SK-N-SH treated with all-trans-retinoic acid at 6 μM for 48 hours (cell line): ENCODE results near the gene RABGAP1L.
"Not testable (repeated sequence)": the region's sequence is repeated elsewhere in the genome, so short reads cannot be mapped to it uniquely, and the experiment has no call there.

ENCODE experiments used
- ATAC-seq: fragments of 200-7000 bp; cut with Tn5 transposase; 3 replicates; pipeline ENCODE4 v1.9.1; 2020; ENCODE audit warnings: mild to moderate bottlenecking, moderate library complexity
- BACH2 ChIP-seq: fragments of 250-450 bp; sonication (Bioruptor Pico); IDR thresholded peaks from 2 replicates; pipeline ENCODE4 v1.9.0; 2021; ENCODE audit warnings: mild to moderate bottlenecking, borderline replicate concordance
- CSDC2 ChIP-seq: fragments of 250-450 bp; sonication (Bioruptor Pico); IDR thresholded peaks from 2 replicates; pipeline ENCODE4 v1.5.0; 2020; ENCODE audit warnings: mild to moderate bottlenecking, moderate library complexity
- ESRRG ChIP-seq: fragments of 250-450 bp; sonication (Bioruptor Pico); IDR thresholded peaks from 2 replicates; pipeline ENCODE4 v1.6.1; 2021; ENCODE audit warnings: mild to moderate bottlenecking
- GLIS3 ChIP-seq: fragments of 250-450 bp; sonication (Bioruptor Pico); IDR thresholded peaks from 2 replicates; pipeline ENCODE4 v1.5.0; 2020; ENCODE audit warnings: mild to moderate bottlenecking, moderate library complexity
- ISL1 ChIP-seq: fragments of 250-450 bp; sonication (Bioruptor Pico); IDR thresholded peaks from 2 replicates; pipeline ENCODE4 v2.1.2; 2022; ENCODE audit warnings: mild to moderate bottlenecking, moderate library complexity
- OSR1 ChIP-seq: fragments of 250-450 bp; sonication (Bioruptor Pico); IDR thresholded peaks from 2 replicates; pipeline ENCODE4 v1.8.0; 2022; ENCODE audit warnings: moderate library complexity, mild to moderate bottlenecking, inconsistent platforms
- PPARA ChIP-seq: fragments of 250-450 bp; sonication (Bioruptor Pico); IDR thresholded peaks from 2 replicates; pipeline ENCODE4 v1.5.0; 2020; ENCODE audit warnings: mild to moderate bottlenecking, borderline replicate concordance
- RARB ChIP-seq: fragments of 250-450 bp; sonication (Bioruptor Pico); IDR thresholded peaks from 2 replicates; pipeline ENCODE4 v1.8.0; 2021; ENCODE audit warnings: mild to moderate bottlenecking, moderate library complexity
- SNAI2 ChIP-seq: fragments of 250-450 bp; sonication (Bioruptor Pico); IDR thresholded peaks from 2 replicates; pipeline ENCODE4 v1.5.0; 2020; ENCODE audit warnings: mild to moderate bottlenecking, moderate library complexity
- TCF4 ChIP-seq: fragments of 250-450 bp; sonication (Bioruptor Pico); IDR thresholded peaks from 2 replicates; pipeline ENCODE4 v1.8.0; 2021; ENCODE audit warnings: mild to moderate bottlenecking, moderate library complexity, borderline replicate concordance
- TOX ChIP-seq: fragments of 250-450 bp; sonication (Bioruptor Pico); IDR thresholded peaks from 2 replicates; pipeline ENCODE4 v1.8.0; 2021; ENCODE audit warnings: mild to moderate bottlenecking, moderate library complexity, borderline replicate concordance
- ZC3H10 ChIP-seq: fragments of 250-450 bp; sonication (Bioruptor Pico); IDR thresholded peaks from 2 replicates; pipeline ENCODE4 v1.5.1; 2021; ENCODE audit warnings: mild to moderate bottlenecking, moderate library complexity
- ZFP3 ChIP-seq: fragments of 250-450 bp; sonication (Bioruptor Pico); IDR thresholded peaks from 2 replicates; pipeline ENCODE4 v1.5.0; 2020; ENCODE audit warnings: mild to moderate bottlenecking, moderate library complexity
- ZFP30 ChIP-seq: fragments of 450-650 bp; formaldehyde crosslinking; IDR thresholded peaks from 2 replicates; pipeline ENCODE4 v1.5.0; 2022; ENCODE audit warnings: mild to moderate bottlenecking, moderate library complexity
- ZNF565 ChIP-seq: fragments of 450-650 bp; formaldehyde crosslinking; conservative IDR thresholded peaks from 2 replicates; pipeline ENCODE4 v1.5.0; 2020; ENCODE audit warnings: low read depth, mild to moderate bottlenecking, moderate library complexity
- ZNF70 ChIP-seq: fragments of 450-650 bp; formaldehyde crosslinking; IDR thresholded peaks from 2 replicates; pipeline ENCODE4 v1.5.0; 2020; ENCODE audit warnings: mild to moderate bottlenecking, moderate library complexity
- ZNF8 ChIP-seq: fragments of 450-650 bp; formaldehyde crosslinking; IDR thresholded peaks from 2 replicates; pipeline ENCODE4 v1.5.0; 2020; ENCODE audit warnings: mild to moderate bottlenecking, moderate library complexity
- TF ChIP-seq, protein P1 (sequence below): fragments of 250-450 bp; sonication (Bioruptor Pico); IDR thresholded peaks from 2 replicates; pipeline ENCODE4 v1.5.1; 2021; ENCODE audit warnings: mild to moderate bottlenecking, moderate library complexity
- TF ChIP-seq, protein P2 (sequence below): fragments of 250-450 bp; sonication (Bioruptor Pico); IDR thresholded peaks from 2 replicates; pipeline ENCODE4 v1.8.0; 2020; ENCODE audit warnings: mild to moderate bottlenecking, moderate library complexity, borderline replicate concordance
- TF ChIP-seq, protein P3 (sequence below): fragments of 250-450 bp; sonication (Bioruptor Pico); IDR thresholded peaks from 2 replicates; pipeline ENCODE4 v1.5.1; 2020; ENCODE audit warnings: low read depth, mild to moderate bottlenecking, moderate library complexity
- TF ChIP-seq, protein P4 (sequence below): fragments of 250-450 bp; sonication (Bioruptor Pico); IDR thresholded peaks from 2 replicates; pipeline ENCODE4 v1.8.0; 2021; ENCODE audit warnings: low read depth, mild to moderate bottlenecking, moderate library complexity, borderline replicate concordance

RABGAP1L gene

DNA sequence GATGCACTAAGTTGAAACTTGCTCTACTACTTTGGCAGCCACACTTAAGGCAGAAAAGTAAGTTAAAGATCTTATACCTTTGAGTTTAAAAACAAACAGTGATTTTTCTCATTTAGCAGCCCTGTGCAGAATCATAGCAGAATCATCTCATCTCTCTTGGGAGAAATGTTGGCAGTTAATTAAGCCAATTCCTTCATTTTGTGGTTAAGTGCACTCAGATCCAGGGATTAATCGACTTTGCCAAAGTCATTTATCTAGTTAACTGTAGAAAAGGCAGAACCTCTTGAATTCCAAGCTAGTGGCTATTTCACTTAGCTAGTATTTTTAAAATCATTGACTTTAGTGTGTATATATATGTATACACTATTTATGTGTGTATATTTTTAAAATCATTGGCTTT is 413.5 kb downstream of the RABGAP1L start:
- no peak for ATAC-seq
- TF ChIP-seq GLIS3 (no peak), RARB (CRISPR knock-in tag) (no peak), ZNF70 (no peak), SNAI2 (CRISPR knock-in tag) (no peak), CSDC2 (CRISPR knock-in tag) (no peak), ISL1 (CRISPR knock-in tag) (no peak), PPARA (CRISPR knock-in tag) (no peak), ZNF8 (CRISPR knock-in tag) (no peak), TOX (CRISPR knock-in tag) (no peak), ZFP30 (CRISPR knock-in tag) (no peak)
- TF ChIP-seq, protein P1, sequence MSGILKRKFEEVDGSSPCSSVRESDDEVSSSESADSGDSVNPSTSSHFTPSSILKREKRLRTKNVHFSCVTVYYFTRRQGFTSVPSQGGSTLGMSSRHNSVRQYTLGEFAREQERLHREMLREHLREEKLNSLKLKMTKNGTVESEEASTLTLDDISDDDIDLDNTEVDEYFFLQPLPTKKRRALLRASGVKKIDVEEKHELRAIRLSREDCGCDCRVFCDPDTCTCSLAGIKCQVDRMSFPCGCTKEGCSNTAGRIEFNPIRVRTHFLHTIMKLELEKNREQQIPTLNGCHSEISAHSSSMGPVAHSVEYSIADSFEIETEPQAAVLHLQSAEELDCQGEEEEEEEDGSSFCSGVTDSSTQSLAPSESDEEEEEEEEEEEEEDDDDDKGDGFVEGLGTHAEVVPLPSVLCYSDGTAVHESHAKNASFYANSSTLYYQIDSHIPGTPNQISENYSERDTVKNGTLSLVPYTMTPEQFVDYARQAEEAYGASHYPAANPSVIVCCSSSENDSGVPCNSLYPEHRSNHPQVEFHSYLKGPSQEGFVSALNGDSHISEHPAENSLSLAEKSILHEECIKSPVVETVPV (CRISPR knock-in tag), result no peak
- TF ChIP-seq, protein P2, sequence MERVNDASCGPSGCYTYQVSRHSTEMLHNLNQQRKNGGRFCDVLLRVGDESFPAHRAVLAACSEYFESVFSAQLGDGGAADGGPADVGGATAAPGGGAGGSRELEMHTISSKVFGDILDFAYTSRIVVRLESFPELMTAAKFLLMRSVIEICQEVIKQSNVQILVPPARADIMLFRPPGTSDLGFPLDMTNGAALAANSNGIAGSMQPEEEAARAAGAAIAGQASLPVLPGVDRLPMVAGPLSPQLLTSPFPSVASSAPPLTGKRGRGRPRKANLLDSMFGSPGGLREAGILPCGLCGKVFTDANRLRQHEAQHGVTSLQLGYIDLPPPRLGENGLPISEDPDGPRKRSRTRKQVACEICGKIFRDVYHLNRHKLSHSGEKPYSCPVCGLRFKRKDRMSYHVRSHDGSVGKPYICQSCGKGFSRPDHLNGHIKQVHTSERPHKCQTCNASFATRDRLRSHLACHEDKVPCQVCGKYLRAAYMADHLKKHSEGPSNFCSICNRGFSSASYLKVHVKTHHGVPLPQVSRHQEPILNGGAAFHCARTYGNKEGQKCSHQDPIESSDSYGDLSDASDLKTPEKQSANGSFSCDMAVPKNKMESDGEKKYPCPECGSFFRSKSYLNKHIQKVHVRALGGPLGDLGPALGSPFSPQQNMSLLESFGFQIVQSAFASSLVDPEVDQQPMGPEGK (CRISPR knock-in tag), result no peak
- TF ChIP-seq, protein P3, sequence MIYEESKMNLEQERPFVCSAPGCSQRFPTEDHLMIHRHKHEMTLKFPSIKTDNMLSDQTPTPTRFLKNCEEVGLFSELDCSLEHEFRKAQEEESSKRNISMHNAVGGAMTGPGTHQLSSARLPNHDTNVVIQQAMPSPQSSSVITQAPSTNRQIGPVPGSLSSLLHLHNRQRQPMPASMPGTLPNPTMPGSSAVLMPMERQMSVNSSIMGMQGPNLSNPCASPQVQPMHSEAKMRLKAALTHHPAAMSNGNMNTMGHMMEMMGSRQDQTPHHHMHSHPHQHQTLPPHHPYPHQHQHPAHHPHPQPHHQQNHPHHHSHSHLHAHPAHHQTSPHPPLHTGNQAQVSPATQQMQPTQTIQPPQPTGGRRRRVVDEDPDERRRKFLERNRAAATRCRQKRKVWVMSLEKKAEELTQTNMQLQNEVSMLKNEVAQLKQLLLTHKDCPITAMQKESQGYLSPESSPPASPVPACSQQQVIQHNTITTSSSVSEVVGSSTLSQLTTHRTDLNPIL (CRISPR knock-in tag), result no peak
- TF ChIP-seq, protein P4, sequence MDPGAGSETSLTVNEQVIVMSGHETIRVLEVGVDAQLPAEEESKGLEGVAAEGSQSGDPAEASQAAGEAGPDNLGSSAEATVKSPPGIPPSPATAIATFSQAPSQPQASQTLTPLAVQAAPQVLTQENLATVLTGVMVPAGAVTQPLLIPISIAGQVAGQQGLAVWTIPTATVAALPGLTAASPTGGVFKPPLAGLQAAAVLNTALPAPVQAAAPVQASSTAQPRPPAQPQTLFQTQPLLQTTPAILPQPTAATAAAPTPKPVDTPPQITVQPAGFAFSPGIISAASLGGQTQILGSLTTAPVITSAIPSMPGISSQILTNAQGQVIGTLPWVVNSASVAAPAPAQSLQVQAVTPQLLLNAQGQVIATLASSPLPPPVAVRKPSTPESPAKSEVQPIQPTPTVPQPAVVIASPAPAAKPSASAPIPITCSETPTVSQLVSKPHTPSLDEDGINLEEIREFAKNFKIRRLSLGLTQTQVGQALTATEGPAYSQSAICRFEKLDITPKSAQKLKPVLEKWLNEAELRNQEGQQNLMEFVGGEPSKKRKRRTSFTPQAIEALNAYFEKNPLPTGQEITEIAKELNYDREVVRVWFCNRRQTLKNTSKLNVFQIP (CRISPR knock-in tag), result no peak

DNA sequence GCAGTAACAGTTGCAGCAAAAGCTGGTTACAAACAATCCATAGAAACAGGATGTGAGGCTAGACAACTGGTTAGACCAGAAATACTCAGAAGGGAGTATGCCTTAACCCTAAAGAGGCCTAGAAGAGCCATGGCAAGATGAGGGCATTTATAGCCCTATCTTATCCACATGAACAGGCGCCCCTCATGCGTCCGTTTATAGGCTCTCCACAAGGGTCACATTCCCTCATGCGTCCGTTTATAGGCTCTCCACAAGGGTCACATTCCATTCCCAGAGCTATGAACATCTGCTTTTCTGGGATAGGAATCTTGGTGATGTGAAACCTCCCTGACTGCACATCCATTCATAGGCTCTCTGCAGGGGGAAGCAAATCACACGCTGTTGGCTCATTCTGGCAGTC is 416.8 kb downstream of the RABGAP1L start:
- not testable (repeated sequence) for ATAC-seq

DNA sequence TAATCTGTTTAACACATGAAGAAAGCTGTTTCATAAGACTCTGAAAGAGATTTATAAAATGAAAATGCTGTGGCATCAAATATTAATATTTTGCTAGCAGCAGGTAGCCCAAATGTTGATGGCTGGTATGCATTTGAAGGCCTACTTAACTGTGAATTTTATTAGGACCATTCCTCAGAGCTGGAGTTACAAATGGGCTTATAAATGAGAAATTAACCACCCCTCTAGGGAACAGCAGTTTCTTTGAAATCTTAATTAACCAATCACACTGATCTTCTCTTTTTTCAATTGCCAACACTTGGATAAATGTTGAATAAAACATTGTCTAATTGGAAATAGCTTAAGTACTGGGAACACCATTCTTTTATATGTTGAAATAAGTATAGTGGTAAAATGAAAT is 418.4 kb downstream of the RABGAP1L start:
- TF ChIP-seq ISL1 (CRISPR knock-in tag) (no peak), GLIS3 (no peak), BACH2 (no peak), OSR1 (CRISPR knock-in tag) (no peak), TOX (CRISPR knock-in tag) (no peak), PPARA (CRISPR knock-in tag) (no peak), CSDC2 (CRISPR knock-in tag) (no peak), ZFP30 (CRISPR knock-in tag) (no peak), ZFP3 (no peak), ESRRG (CRISPR knock-in tag) (no peak), TCF4 (no peak), ZNF565 (CRISPR knock-in tag) (no peak), ZNF70 (no peak), ZNF8 (CRISPR knock-in tag) (no peak), ZC3H10 (no peak)
- TF ChIP-seq, protein P2 (CRISPR knock-in tag), result no peak
- TF ChIP-seq, protein P4 (CRISPR knock-in tag), result no peak
- TF ChIP-seq, protein P1 (CRISPR knock-in tag), result no peak
- TF ChIP-seq, protein P3 (CRISPR knock-in tag), result no peak
- no peak for ATAC-seq
